HG02943 (cell line): Measurements from ENCODE around the gene ADIPOR2.

Experiments
- ATAC-seq: cut with Tn5 transposase; IDR thresholded peaks from one replicate; pipeline ENCODE4 v1.9.1; 2021; ENCODE audit warnings: mild to moderate bottlenecking, low read depth, moderate library complexity; ENCODE audit not compliant: unreplicated experiment

ADIPOR2 gene

GRCh38 chr12:1826401-1826800 is 135.5 kb downstream of the ADIPOR2 start:
- ATAC-seq: no peak

GRCh38 chr12:1826867-1827705 is 136.2 kb downstream of the ADIPOR2 start:
- no peak for ATAC-seq

GRCh38 chr12:1827826-1828805 is 137.2 kb downstream of the ADIPOR2 start:
- ATAC-seq: no peak

GRCh38 chr12:1828856-1829255 is 138.0 kb downstream of the ADIPOR2 start:
- ATAC-seq: no peak

- no peak for ATAC-seq
These were observed 138.5 kb downstream of the ADIPOR2 start for GRCh38 chr12:1829306-1829900.

- no peak for ATAC-seq
These were observed 139.6 kb downstream of the ADIPOR2 start for GRCh38 chr12:1830401-1830845.

GRCh38 chr12:1830981-1831963 is 140.4 kb downstream of the ADIPOR2 start:
- no peak for ATAC-seq

- no peak for ATAC-seq
These were observed 142.1 kb downstream of the ADIPOR2 start for GRCh38 chr12:1832801-1833595.

- no peak for ATAC-seq
These were observed 142.7 kb downstream of the ADIPOR2 start for GRCh38 chr12:1833596-1834028.

GRCh38 chr12:1834186-1834925 is 143.5 kb downstream of the ADIPOR2 start:
- ATAC-seq: no peak

GRCh38 chr12:1835211-1836131 is 144.6 kb downstream of the ADIPOR2 start:
- ATAC-seq: no peak

GRCh38 chr12:1836241-1836803 is 145.5 kb downstream of the ADIPOR2 start:
- ATAC-seq: no peak

GRCh38 chr12:1836854-1837421 is 146.1 kb downstream of the ADIPOR2 start:
- ATAC-seq: no peak

GRCh38 chr12:1837541-1838204 is 146.8 kb downstream of the ADIPOR2 start:
- ATAC-seq: no peak
